ENCODE measurements around the gene LRRC56. TPM values are rescaled to one million over a fixed set of nuclear protein-coding genes. Genes with fewer than 3 reads are reported as not detected.

The LRRC56 gene
- total RNA-seq, 1 experiment from 2014 or later: 3.4 TPM

DNA sequence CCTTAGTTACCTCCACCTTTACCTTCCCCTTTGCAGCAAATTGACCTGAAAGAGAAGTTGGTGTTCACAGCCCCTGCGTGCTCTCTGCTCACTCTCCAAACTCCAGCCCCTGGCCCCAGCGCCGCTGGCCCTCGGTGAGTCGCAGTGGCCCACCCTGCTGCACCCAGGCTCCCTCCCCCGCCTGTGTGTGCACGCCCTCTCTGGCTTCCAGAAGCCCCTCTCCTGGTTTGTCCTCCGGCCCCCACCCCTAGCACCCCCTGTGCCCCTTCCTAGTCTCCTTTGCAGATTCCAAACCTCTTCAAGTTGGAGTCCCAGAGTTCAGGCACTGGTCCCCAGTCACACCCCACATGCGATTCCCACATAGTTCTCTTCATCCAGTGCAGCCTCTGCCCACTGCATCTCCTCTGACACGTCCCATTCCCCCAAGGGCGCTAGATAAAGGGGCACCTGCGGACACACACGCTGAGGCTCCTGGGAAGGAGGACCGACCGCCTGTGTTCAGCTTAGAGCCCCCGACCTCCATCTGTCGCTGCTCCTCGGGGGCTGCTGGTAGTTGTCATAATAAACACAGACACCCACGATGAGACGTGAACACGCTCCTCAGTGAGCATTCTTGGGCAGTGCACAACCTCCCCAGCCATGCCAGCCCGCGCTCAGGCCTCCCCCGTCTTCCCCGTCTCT is 37.4 kb downstream of the LRRC56 start:
- Mint-ChIP-seq H3K36me3 (0 out of 2 replicates have a peak, but pooled peaks cover 5% of the 10 kb centered on the region), H3K27ac (no peak overlapping the region), H3K4me3 (peak overlapping the region; percentile 88), H3K4me1 (peaks cover 38% of the 10 kb centered on the region), H3K27me3 (ENCODE audit: low read depth) (peaks cover 22% of the 10 kb centered on the region), H3K9me3 (no peaks in the 10 kb centered on the region)
- ATAC-seq: no peak
- TF ChIP-seq ZNF416 (CRISPR knock-in tag; IDR thresholded peaks at IDR 0.05) (no peak), ZNF423 (CRISPR knock-in tag; IDR thresholded peaks at IDR 0.05) (no peak), NR3C1 (CRISPR knock-in tag; conservative IDR thresholded peaks at IDR 0.05; ENCODE audit: low read depth) (no peak)
- ChIA-PET CTCF (interaction anchor here (0.6 to 2.0 kb wide), 8 partner anchors 9 to 244 kb away, joined by 3 to 29 read pairs (median 4); partner anchors contain the start of genes IRF7 and PNPLA2), POLR2A (interaction anchor here (1.0 to 1.5 kb wide), 2 partner anchors 18 to 28 kb away, joined by 3 to 4 read pairs; no protein-coding TSS in a partner anchor)
- DNase-seq (ENCODE audit: low spot score): no peak

DNA sequence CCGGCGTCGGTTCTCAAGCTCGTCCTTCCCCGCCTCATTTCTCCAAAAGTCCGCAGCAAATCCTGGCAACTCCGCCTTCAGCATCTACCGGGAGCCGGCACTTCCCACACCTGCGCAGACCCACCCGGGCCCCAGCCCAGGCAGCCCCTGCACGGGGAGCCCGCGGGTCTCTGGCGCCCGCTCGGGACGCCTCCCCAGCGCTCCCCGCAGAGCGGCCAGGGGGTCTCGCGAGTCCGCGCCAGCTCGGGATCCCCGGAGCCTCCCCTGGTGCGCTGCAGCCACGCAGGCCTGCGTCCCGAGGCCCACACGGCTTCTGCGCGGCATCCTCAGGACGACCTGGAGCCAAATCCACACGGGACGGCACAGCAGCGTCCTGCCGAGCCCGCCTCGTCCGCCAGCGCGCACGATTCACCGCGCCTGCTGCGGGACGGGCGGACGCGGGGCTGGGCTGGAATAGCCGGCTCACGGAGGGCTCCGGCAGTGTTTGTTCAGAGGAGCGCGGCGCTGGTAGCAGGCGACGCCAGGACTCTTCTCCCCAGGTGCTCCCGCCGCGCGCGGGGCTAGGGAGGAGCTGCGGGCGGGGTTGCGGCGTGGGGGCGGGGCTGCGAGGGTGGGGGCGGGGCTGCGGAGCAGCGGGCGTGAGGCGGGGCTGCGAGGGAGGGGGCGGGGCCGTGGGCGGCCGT is 38.1 kb downstream of the LRRC56 start:
- H3K36me3 Mint-ChIP-seq: 0 out of 2 replicates have a peak, but pooled peaks cover 5% of the 10 kb centered on the region
- H3K9me3 Mint-ChIP-seq: no peaks in the 10 kb centered on the region
- H3K27ac Mint-ChIP-seq: no peak overlapping the region
- peak overlapping the region; percentile 88 for H3K4me3 Mint-ChIP-seq
- H3K4me1 Mint-ChIP-seq: peaks cover 38% of the 10 kb centered on the region
- peak; percentile 40 for ATAC-seq
- ChIA-PET POLR2A (interaction anchor here (0.7 to 1.5 kb wide), 8 partner anchors 10 to 119 kb away, joined by 3 to 5 read pairs (median 3); partner anchors contain the start of gene DEAF1), CTCF (interaction anchor here (0.6 to 2.0 kb wide), 16 partner anchors 10 to 368 kb away, joined by 3 to 29 read pairs (median 3); partner anchors contain the start of genes BET1L, CEND1, IRF7 and PNPLA2)
- H3K27me3 Mint-ChIP-seq (ENCODE audit: low read depth): peaks cover 22% of the 10 kb centered on the region
- DNase-seq (ENCODE audit: low spot score): peak; percentile 74
- TF ChIP-seq ZNF423 (CRISPR knock-in tag; IDR thresholded peaks at IDR 0.05) (no peak), HMGXB4 (CRISPR knock-in tag; IDR thresholded peaks at IDR 0.05) (0 out of 2 replicates have a peak, but pooled peaks have one; percentile 35), ZNF263 (CRISPR knock-in tag; IDR thresholded peaks at IDR 0.05; ENCODE audit: low read depth) (peak; percentile 46; the same call in 1 of the 2 replicates), ZSCAN18 (CRISPR knock-in tag; IDR thresholded peaks at IDR 0.05) (no peak), ZNF281 (CRISPR knock-in tag; IDR thresholded peaks at IDR 0.05) (0 out of 2 replicates have a peak, but pooled peaks have one; percentile 58), GABPB1 (CRISPR knock-in tag; IDR thresholded peaks at IDR 0.05) (0 out of 2 replicates have a peak, but pooled peaks have one; percentile 26), ZNF512 (CRISPR knock-in tag; IDR thresholded peaks at IDR 0.05; ENCODE audit: borderline replicate concordance) (no peak), JUN (CRISPR knock-in tag; IDR thresholded peaks at IDR 0.05) (no peak), ELF4 (CRISPR knock-in tag; IDR thresholded peaks at IDR 0.05; ENCODE audit: low read depth) (no peak), ZNF425 (CRISPR knock-in tag; conservative IDR thresholded peaks at IDR 0.05) (no peak), OVOL2 (CRISPR knock-in tag; IDR thresholded peaks at IDR 0.05; ENCODE audit: borderline replicate concordance) (no peak), SP1 (CRISPR knock-in tag; conservative IDR thresholded peaks at IDR 0.05) (no peak; the same call in 1 of the 2 replicates), JAZF1 (CRISPR knock-in tag; IDR thresholded peaks at IDR 0.05) (no peak), FOXK1 (CRISPR knock-in tag; IDR thresholded peaks at IDR 0.05) (0 out of 2 replicates have a peak, but pooled peaks have one; percentile 21), RORB (CRISPR knock-in tag; IDR thresholded peaks at IDR 0.05) (no peak)
- TF ChIP-seq, protein P1, sequence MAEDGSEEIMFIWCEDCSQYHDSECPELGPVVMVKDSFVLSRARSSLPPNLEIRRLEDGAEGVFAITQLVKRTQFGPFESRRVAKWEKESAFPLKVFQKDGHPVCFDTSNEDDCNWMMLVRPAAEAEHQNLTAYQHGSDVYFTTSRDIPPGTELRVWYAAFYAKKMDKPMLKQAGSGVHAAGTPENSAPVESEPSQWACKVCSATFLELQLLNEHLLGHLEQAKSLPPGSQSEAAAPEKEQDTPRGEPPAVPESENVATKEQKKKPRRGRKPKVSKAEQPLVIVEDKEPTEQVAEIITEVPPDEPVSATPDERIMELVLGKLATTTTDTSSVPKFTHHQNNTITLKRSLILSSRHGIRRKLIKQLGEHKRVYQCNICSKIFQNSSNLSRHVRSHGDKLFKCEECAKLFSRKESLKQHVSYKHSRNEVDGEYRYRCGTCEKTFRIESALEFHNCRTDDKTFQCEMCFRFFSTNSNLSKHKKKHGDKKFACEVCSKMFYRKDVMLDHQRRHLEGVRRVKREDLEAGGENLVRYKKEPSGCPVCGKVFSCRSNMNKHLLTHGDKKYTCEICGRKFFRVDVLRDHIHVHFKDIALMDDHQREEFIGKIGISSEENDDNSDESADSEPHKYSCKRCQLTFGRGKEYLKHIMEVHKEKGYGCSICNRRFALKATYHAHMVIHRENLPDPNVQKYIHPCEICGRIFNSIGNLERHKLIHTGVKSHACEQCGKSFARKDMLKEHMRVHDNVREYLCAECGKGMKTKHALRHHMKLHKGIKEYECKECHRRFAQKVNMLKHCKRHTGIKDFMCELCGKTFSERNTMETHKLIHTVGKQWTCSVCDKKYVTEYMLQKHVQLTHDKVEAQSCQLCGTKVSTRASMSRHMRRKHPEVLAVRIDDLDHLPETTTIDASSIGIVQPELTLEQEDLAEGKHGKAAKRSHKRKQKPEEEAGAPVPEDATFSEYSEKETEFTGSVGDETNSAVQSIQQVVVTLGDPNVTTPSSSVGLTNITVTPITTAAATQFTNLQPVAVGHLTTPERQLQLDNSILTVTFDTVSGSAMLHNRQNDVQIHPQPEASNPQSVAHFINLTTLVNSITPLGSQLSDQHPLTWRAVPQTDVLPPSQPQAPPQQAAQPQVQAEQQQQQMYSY (CRISPR knock-in tag; IDR thresholded peaks at IDR 0.05): no peak
